Measurements from ENCODE around the gene SUN2. TPM values are rescaled to one million over a fixed set of nuclear protein-coding genes. Genes with fewer than 3 reads are reported as not detected.

Gene SUN2
- total and polyA plus RNA-seq, 2 of the 8 experiments (the other 6 are each of a cell fraction or from before 2014, with no cell fraction given), result 5.1 to 10.5 TPM

GRCh38 chr22:38710866-38711265, 44.9 kb downstream of the SUN2 start:
- H3K9me3 ChIP-seq (ENCODE audit: insufficient read depth in 2 of 2, low read depth in 1 of 2, low read length in 1 of 2), result no peaks in the 10 kb centered on the region
- no peak overlapping the region for H2BK5ac ChIP-seq (ENCODE audit: low read depth, low read length)
- H3K23ac ChIP-seq (ENCODE audit: insufficient read length), result no peak overlapping the region
- no peak overlapping the region for H2BK15ac ChIP-seq (ENCODE audit: low read length)
- POLR2A ChIA-PET (ENCODE audit: partially characterized antibody), result no interaction called here
- H2AK5ac ChIP-seq (ENCODE audit: low read depth, low read length), result no peak overlapping the region
- H3K56ac ChIP-seq (replicated peaks; ENCODE audit: insufficient read length, low read depth, low read length), result no peak overlapping the region
- CTCF ChIA-PET (ENCODE audit: partially characterized antibody), result interaction anchor here (1.7 kb wide), 1 partner anchor 58 kb away, joined by 4 read pairs; no protein-coding TSS in a partner anchor
- no peak overlapping the region for H3K18ac ChIP-seq (ENCODE audit: extremely low read depth, low read length)
- peaks cover 29 to 97% of the 10 kb centered on the region in 2 experiments for H3K79me2 ChIP-seq (ENCODE audit: control insufficient read depth in 1 of 2, insufficient read depth in 2 of 2, low read length in 2 of 2)
- H2BK20ac ChIP-seq (ENCODE audit: low read length), result no peak overlapping the region
- DNase-seq (ENCODE audit: low read depth in 1 of 2, low spot score in 2 of 2) (no peak), FAIRE-seq (no peak)
- peaks cover 23 to 36% of the 10 kb centered on the region in 2 experiments for H4K20me1 ChIP-seq (replicated peaks in 1 of 2; ENCODE audit: control insufficient read depth in 1 of 2, insufficient read depth in 2 of 2, low read length in 2 of 2)
- H3K79me1 ChIP-seq (ENCODE audit: low read depth, low read length), result peaks cover 23% of the 10 kb centered on the region
- no peaks in the 10 kb centered on the region for H3K27me3 ChIP-seq (replicated peaks in 1 of 4; ENCODE audit: control insufficient read depth in 3 of 4, extremely low read depth in 1 of 4, insufficient read depth in 3 of 4, low read length in 3 of 4)
- no peak overlapping the region for H3K4ac ChIP-seq (replicated peaks; ENCODE audit: insufficient read length, low read depth, low read length)
- no peak overlapping the region for H3K4me2 ChIP-seq (ENCODE audit: insufficient read depth in 1 of 2, low read depth in 2 of 2, low read length in 2 of 2)
- H4K91ac ChIP-seq (replicated peaks; ENCODE audit: insufficient read length, low read length), result no peak overlapping the region
- no peak overlapping the region for H4K5ac ChIP-seq (ENCODE audit: insufficient read length, low read depth, low read length)
- no peak overlapping the region for H2AFZ ChIP-seq (ENCODE audit: low read length)
- WGBS, 2 experiments (ENCODE audit: extremely low coverage in 1 of 2, insufficient coverage in 1 of 2, insufficient read length in 1 of 2, insufficient replicate concordance in 2 of 2, low coverage in 1 of 2, low lambda C conversion rate in 2 of 2, missing lambda C conversion rate in 1 of 2), result 87% methylated on average over 3 of the region's 3 CpGs; no CpG with 5 or more reads in 1 of the 2 experiments
- H4K8ac ChIP-seq (ENCODE audit: extremely low read depth, insufficient read depth, low read length), result no peak overlapping the region
- no peak overlapping the region for H3K27ac ChIP-seq (ENCODE audit: low read depth, low read length)
- H3K9ac ChIP-seq (replicated peaks in 1 of 4; ENCODE audit: extremely low read depth in 1 of 4, low read depth in 3 of 4, low read length in 3 of 4), result no peak overlapping the region
- peaks cover 0 to 26% (median 7%) of the 10 kb centered on the region in 4 experiments; a peak in 6 of 8 replicates for H3K36me3 ChIP-seq (ENCODE audit: control insufficient read depth in 2 of 4, insufficient read depth in 4 of 4, low read length in 3 of 4)
- no peak overlapping the region for H2BK12ac ChIP-seq (ENCODE audit: low read depth, low read length)
- peaks cover 8 to 15% (median 12%) of the 10 kb centered on the region in 4 experiments for H3K4me1 ChIP-seq (replicated peaks in 1 of 4; ENCODE audit: control insufficient read depth in 3 of 4, insufficient read depth in 4 of 4, low read length in 3 of 4)
- no peak overlapping the region for H3K4me3 ChIP-seq (ENCODE audit: extremely low read depth in 1 of 4, insufficient read depth in 2 of 4, low read depth in 3 of 4, low read length in 4 of 4)
- TF ChIP-seq ZNF274 (IDR thresholded peaks at IDR 0.05; ENCODE audit: borderline replicate concordance, extremely low read depth, low read length) (no peak), HDAC2 (IDR thresholded peaks at IDR 0.05; ENCODE audit: borderline replicate concordance in 1 of 2, low read depth in 2 of 2, low read length in 2 of 2) (no peak), HDAC6 (IDR thresholded peaks at IDR 0.05; ENCODE audit: low read depth, low read length) (no peak), RXRA (IDR thresholded peaks at IDR 0.05; ENCODE audit: insufficient read depth, low read depth, low read length) (no peak), SIRT6 (IDR thresholded peaks at IDR 0.05; ENCODE audit: low read length) (no peak)
- no peak overlapping the region for H3K14ac ChIP-seq (ENCODE audit: insufficient read length)
- no peak overlapping the region for H2BK120ac ChIP-seq (replicated peaks; ENCODE audit: low read depth, low read length)
- peaks cover 3% of the 10 kb centered on the region; the same call in 1 of the 2 replicates for H3K23me2 ChIP-seq (ENCODE audit: low read depth, low read length)
